Fibroblast of mammary gland (primary cell): ENCODE measurements around the gene KDM6A.
"Not testable (repeated sequence)": the region's sequence is repeated elsewhere in the genome, so short reads cannot be mapped to it uniquely, and the experiment has no call there.

Experiments
- DNase-seq: peaks from one replicate; pipeline ENCODE4 v3.0.0-alpha.2; 2010; ENCODE audit warnings: low read depth
- H3K4me3 ChIP-seq: 2 replicates; pipeline ENCODE4 v1.5.1; 2011; ENCODE audit warnings: low read depth, mild to moderate bottlenecking, low read length, moderate library complexity; ENCODE audit not compliant: control insufficient read depth
- CTCF ChIP-seq: conservative IDR thresholded peaks from 2 replicates; pipeline ENCODE4 v1.5.1; 2011; ENCODE audit warnings: low read depth, low read length, inconsistent platforms; ENCODE audit not compliant: control insufficient read depth, insufficient read depth

The KDM6A gene

DNA sequence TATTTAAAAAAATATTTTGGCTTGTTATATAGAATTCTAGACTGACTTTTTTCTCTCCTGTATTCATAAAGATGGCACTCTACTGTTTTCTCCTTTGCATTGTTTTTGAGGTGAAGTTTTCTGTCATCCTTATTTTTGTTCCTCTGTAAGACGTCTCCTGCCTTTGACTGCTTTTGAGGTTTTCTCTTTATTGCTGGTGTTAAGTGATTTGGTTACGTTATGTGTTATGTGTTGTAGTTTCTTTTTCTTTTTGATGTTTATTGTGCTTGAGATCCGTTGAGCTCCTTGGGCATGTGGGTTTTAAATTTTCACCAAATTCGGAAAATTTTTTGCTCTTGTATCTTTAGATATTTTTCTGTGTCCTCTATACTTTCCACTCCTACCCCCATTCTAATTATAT, 50.0 kb downstream of the KDM6A start:
- no peak overlapping the region for H3K4me3 ChIP-seq
- TF ChIP-seq CTCF, result no peak
- no peak for DNase-seq

DNA sequence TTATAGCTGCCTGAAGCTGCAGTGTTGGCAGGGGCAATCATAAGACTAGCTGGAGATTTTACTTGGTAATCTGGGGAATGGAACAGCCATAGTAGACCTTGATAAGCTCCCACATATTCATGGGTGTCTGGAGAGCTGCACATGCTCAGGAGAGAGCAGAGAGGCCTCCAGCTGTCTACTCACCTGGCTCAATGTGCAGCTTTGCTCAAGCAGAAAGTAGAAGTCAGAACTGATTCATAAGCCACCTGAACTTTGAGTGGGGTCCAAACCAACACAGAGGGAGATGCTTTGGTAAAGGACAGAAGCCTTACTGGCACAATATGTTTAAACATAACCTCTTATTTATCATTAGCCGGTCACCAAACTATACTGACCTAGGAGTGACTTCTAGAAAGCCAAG, 54.4 kb downstream of the KDM6A start:
- H3K4me3 ChIP-seq, result no peak overlapping the region
- DNase-seq, result no peak
- no peak for TF ChIP-seq CTCF

DNA sequence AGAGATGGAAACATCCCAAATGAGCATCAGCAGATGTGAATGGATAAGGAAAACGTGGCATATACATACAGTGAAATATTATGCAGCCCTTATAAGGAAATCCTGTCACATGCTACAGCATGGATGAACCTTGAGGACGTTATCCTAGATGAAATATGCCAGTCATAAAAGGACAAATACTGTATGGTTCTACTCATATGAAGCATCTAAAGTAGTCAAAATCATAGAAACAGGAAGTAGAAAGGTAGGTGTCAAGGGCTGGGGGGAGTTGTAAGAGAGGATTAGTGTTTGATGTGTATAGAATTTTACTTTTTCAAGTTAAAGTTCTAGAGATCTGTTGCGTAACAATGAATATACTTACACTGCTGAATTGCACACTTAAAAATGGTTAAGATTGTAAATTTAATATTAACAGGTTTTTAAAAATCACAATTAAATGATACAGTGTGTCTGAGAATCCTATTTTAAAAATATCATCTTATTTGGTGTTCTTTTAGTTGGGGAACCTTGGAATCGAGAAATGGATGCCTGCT, 58.5 kb downstream of the KDM6A start:
- TF ChIP-seq CTCF, result no peak
- no peak for DNase-seq
- no peak overlapping the region for H3K4me3 ChIP-seq

GRCh38 chrX:44935172-44935571, 62.2 kb downstream of the KDM6A start:
- H3K4me3 ChIP-seq, result no peak overlapping the region
- TF ChIP-seq CTCF, result no peak
- no peak for DNase-seq

DNA sequence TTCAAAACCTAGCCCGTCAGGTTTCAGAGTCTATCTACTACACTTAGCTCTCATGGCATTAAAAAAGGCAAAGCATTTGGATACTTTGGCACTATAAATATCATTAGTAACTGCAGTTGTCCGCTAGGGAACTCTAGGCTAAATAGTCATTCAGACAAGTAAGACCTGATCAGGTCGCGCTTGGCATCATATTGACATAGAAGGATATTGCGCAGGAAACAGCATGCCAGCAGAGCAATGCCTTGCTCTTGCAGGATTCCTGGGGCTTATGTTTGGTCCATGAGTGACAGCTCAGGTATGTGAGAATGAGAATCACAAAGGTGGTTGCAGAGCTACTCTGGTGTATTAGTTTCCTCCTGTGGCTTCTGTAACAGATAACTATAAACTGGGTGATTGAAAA, 62.7 kb downstream of the KDM6A start:
- H3K4me3 ChIP-seq, result no peak overlapping the region
- no peak for DNase-seq
- no peak for TF ChIP-seq CTCF

DNA sequence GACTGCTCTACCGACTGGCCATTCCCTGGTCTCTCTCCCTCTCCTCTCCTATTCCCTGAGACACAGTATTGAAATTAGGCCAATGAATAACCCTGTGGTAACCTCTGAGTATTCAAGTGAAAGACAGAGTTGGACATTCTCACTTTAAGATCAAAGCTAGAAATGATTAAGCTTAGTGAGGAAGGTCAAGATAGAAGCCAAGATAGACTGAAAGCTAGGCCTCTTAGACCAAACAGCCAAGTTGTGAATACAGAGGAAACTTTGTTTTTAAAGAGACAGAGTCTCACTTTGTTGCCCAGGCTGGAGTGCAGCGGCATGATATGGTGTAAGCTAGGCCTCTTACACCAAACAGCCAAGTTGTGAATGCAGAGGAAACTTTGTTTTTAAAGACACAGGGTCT, 64.6 kb downstream of the KDM6A start:
- no peak for TF ChIP-seq CTCF
- H3K4me3 ChIP-seq, result no peak overlapping the region
- DNase-seq, result no peak

DNA sequence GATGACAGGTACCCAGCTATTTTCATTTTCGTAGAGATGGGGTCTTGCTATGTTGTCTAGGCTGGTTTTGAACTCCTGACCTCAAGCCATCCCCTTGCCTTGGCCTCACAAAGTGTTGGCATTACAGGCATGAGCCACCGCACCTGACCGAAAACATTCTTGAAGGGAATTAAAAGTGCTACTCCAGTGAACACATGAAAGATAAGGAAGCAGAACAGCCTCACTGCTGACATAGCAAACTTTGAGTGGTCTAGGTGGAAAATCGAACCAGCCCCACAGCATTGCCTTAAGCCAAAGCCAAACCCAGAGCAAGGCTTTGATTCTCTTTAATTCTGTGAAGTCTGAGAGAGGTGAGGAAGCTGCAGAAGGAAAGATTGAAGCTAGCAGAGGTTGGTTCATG, 65.1 kb downstream of the KDM6A start:
- DNase-seq, result no peak
- TF ChIP-seq CTCF, result no peak
- H3K4me3 ChIP-seq, result no peak overlapping the region

DNA sequence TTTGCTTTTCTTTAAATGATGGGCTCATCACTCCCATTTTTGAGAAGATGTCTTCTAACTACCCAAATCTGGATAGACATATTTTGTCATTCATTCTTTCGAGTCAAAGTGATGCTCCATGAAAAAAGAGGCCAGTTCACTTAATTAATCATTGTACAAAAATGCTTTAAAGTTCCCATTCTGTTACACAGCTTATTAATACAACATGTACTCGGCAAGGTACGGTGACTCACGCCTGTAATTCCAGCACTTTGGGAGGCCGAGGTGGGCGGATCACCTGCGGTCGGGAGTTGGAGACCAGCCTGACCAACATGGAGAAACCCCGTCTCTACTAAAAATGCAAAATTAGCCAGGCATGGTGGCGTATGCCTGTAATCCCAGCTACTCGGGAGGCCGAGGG, 67.6 kb downstream of the KDM6A start:
- DNase-seq, result peak; percentile 48
- H3K4me3 ChIP-seq, result not testable (repeated sequence)
